Measurements from ENCODE around the gene TCFL5.

The TCFL5 gene

GRCh38 chr20:62835931-62836861, 25.4 kb downstream of the TCFL5 start:
- ChIA-PET CTCF (interaction anchor here (0.7 to 1.0 kb wide), 2 partner anchors 11 to 13 kb away, joined by 3 read pairs; no protein-coding TSS in a partner anchor), POLR2A (no interaction called here)
- TF ChIP-seq WT1 (tag by site-specific recombination; IDR thresholded peaks at IDR 0.05), result no peak
- no peak for TF ChIP-seq TSHZ1 (tag by site-specific recombination; IDR thresholded peaks at IDR 0.05; ENCODE audit: borderline replicate concordance)
- TF ChIP-seq REPIN1 (tag by site-specific recombination; IDR thresholded peaks at IDR 0.05; ENCODE audit: low read depth), result no peak
- TF ChIP-seq OVOL3 (tag by site-specific recombination; IDR thresholded peaks at IDR 0.05), result no peak
- no peak for TF ChIP-seq ZBTB8A (tag by site-specific recombination; IDR thresholded peaks at IDR 0.05)
- no peak for TF ChIP-seq ZNF624 (tag by site-specific recombination; IDR thresholded peaks at IDR 0.05)
- TF ChIP-seq ZNF391 (tag by site-specific recombination; IDR thresholded peaks at IDR 0.05; ENCODE audit: borderline replicate concordance, low read depth), result no peak
- no peak for TF ChIP-seq EGR2 (tag by site-specific recombination; IDR thresholded peaks at IDR 0.05; ENCODE audit: low read depth)
- no peak for TF ChIP-seq ZNF18 (tag by site-specific recombination; IDR thresholded peaks at IDR 0.05)
- no peak for TF ChIP-seq ZNF837 (tag by site-specific recombination; IDR thresholded peaks at IDR 0.05)
- TF ChIP-seq BCL11A (tag by site-specific recombination; IDR thresholded peaks at IDR 0.05; ENCODE audit: low read depth), result no peak
- no peak for TF ChIP-seq GLI2 (tag by site-specific recombination; IDR thresholded peaks at IDR 0.05; ENCODE audit: borderline replicate concordance, low read depth)
- H3K9me3 ChIP-seq (ENCODE audit: control insufficient read depth, insufficient read depth, low read depth, low read length), result no peaks in the 10 kb centered on the region
- no peak overlapping the region for H3K4me3 ChIP-seq (ENCODE audit: low read depth, low read length)
- peaks cover 0 to 39% of the 10 kb centered on the region in 2 experiments; a peak in 1 of 3 replicates for H3K36me3 ChIP-seq (ENCODE audit: control insufficient read depth in 2 of 2, insufficient read depth in 1 of 2, low read length in 2 of 2)
- H3K4me1 ChIP-seq (ENCODE audit: control insufficient read depth, insufficient read depth, low read length), result peaks cover 3% of the 10 kb centered on the region; the same call in 1 of the 2 replicates
- no peak overlapping the region for H3K27ac ChIP-seq (ENCODE audit: extremely low read depth, low read depth, low read length)

DNA sequence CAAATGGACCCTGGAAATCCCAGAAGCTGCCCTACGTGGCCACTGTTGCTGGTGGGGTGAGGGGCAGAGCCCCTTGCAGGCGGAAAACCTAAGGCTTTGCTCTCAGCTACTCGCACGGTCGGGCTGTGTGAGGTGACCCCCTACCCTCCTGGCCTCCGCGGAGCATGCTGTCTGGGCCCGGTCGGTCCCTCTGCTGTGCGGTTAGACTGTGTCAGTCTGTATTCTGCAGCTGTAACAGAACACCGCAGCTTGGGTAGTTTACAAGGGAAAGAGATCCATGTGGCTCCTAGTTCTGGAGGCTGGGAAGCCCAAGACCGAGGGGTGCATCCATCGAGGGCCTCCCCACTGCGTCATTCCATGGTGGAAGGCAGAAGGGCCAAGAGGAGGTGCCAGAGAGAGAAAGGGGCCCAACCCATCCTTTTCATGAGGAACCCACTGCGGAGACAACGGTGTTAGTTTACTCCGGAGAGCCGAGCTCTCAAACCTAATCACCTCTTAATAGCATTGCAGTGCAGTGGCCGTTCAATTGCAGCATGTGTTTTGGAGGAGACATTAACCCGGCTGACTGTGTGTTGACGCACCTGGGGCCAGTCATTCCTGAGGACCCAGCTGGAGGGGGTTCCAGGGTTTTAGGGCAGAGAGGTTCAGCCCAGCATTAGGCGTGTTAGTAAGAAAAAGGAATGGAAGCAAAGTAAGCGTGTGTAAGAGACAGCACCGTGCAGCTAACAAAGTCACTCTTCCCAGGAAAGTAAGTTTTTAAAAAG, 26.5 kb downstream of the TCFL5 start:
- H3K4me3 ChIP-seq (ENCODE audit: low read depth, low read length), result no peak overlapping the region
- H3K27ac ChIP-seq (ENCODE audit: extremely low read depth, low read depth, low read length), result no peak overlapping the region
- H3K36me3 ChIP-seq (ENCODE audit: control insufficient read depth in 2 of 2, insufficient read depth in 1 of 2, low read length in 2 of 2), result peaks cover 0 to 33% of the 10 kb centered on the region in 2 experiments; a peak in 1 of 3 replicates
- TF ChIP-seq ZFHX2 (tag by site-specific recombination; conservative IDR thresholded peaks at IDR 0.05) (no peak), ZNF561 (tag by site-specific recombination; IDR thresholded peaks at IDR 0.05; ENCODE audit: borderline replicate concordance) (no peak), ZNF792 (tag by site-specific recombination; IDR thresholded peaks at IDR 0.05) (no peak), KLF9 (tag by site-specific recombination; IDR thresholded peaks at IDR 0.05; ENCODE audit: low read depth) (no peak), KLF7 (tag by site-specific recombination; IDR thresholded peaks at IDR 0.05; ENCODE audit: borderline replicate concordance) (no peak), ZNF426 (tag by site-specific recombination; IDR thresholded peaks at IDR 0.05) (no peak), ZNF133 (tag by site-specific recombination; IDR thresholded peaks at IDR 0.05) (no peak), ZFP3 (tag by site-specific recombination; IDR thresholded peaks at IDR 0.05; ENCODE audit: low read depth) (no peak), WT1 (tag by site-specific recombination; IDR thresholded peaks at IDR 0.05) (no peak), ZNF596 (tag by site-specific recombination; IDR thresholded peaks at IDR 0.05) (no peak)
- TF ChIP-seq, protein P1, sequence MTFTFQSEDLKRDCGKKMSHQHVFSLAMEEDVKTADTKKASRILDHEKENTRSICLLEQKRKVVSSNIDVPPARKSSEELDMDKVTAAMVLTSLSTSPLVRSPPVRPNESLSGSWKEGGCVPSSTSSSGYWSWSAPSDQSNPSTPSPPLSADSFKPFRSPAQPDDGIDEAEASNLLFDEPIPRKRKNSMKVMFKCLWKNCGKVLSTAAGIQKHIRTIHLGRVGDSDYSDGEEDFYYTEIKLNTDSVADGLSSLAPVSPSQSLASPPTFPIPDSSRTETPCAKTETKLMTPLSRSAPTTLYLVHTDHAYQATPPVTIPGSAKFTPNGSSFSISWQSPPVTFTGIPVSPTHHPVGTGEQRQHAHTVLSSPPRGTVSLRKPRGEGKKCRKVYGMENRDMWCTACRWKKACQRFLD (tag by site-specific recombination; IDR thresholded peaks at IDR 0.05), result no peak
- H3K9me3 ChIP-seq (ENCODE audit: control insufficient read depth, insufficient read depth, low read depth, low read length), result no peaks in the 10 kb centered on the region
- POLR2A ChIA-PET, result no interaction called here
- peaks cover 3% of the 10 kb centered on the region; the same call in 1 of the 2 replicates for H3K4me1 ChIP-seq (ENCODE audit: control insufficient read depth, insufficient read depth, low read length)
- CTCF ChIA-PET, result interaction anchor here (0.6 to 1.0 kb wide), 6 partner anchors 9 to 400 kb away, joined by 3 to 4 read pairs (median 3); no protein-coding TSS in a partner anchor
